ENCODE data around the gene PRR15L. TPM values are rescaled to one million over a fixed set of nuclear protein-coding genes. Genes with fewer than 3 reads are reported as not detected.

The PRR15L gene
- total RNA-seq, 2 experiments from 2014 or later: not detected

GRCh38 chr17:47905221-47905733 is 52.4 kb downstream of the PRR15L start:
- CTCF ChIA-PET: interaction anchor here (1.0 to 2.5 kb wide), 5 partner anchors 15 to 64 kb away, joined by 3 to 12 read pairs (median 6); partner anchors contain the start of gene SCRN2
- H3K4me3 Mint-ChIP-seq: no peak overlapping the region
- H3K27me3 Mint-ChIP-seq (ENCODE audit: low read depth): no peaks in the 10 kb centered on the region
- intact Hi-C loops (cut with micrococcal nuclease): no loop called here
- H3K9me3 Mint-ChIP-seq: no peaks in the 10 kb centered on the region
- H3K27ac Mint-ChIP-seq: no peak overlapping the region
- H3K36me3 Mint-ChIP-seq (ENCODE audit: low read depth): peaks cover 12% of the 10 kb centered on the region
- peaks cover 23% of the 10 kb centered on the region for H3K4me1 Mint-ChIP-seq (ENCODE audit: low read depth)
- no peak for DNase-seq

- no peak for DNase-seq
- Mint-ChIP-seq H3K36me3 (ENCODE audit: low read depth) (peaks cover 11% of the 10 kb centered on the region), H3K9me3 (no peaks in the 10 kb centered on the region), H3K27ac (no peak overlapping the region), H3K4me3 (no peak overlapping the region), H3K4me1 (ENCODE audit: low read depth) (peaks cover 39% of the 10 kb centered on the region), H3K27me3 (ENCODE audit: low read depth) (no peaks in the 10 kb centered on the region)
- CTCF ChIA-PET: interaction anchor here (0.9 kb wide), 1 partner anchor 47 kb away, joined by 3 read pairs; no protein-coding TSS in a partner anchor
- intact Hi-C loops (cut with micrococcal nuclease): no loop called here
Measured at GRCh38 chr17:47902039-47902744, 55.5 kb downstream of the PRR15L start.

Other genes starting within 250 kb of the PRR15L start
- gene TBX21, start 224.6 kb downstream of the PRR15L start, total RNA-seq: 10 to 100 TPM; 50.6 to 52.3 TPM
- 10 to 100 TPM; 18.4 to 24.6 TPM for gene OSBPL7, start 136.1 kb downstream of the PRR15L start, total RNA-seq
- gene MRPL10, start 126.3 kb downstream of the PRR15L start, total RNA-seq: 10 to 100 TPM; 66.7 to 70.0 TPM
- under 1 TPM; 0.31 to 0.52 TPM for gene LRRC46, start 126.2 kb downstream of the PRR15L start, total RNA-seq
- gene SCRN2, start 116.6 kb downstream of the PRR15L start, total RNA-seq: 10 to 100 TPM; 15.1 to 16.3 TPM
- gene SP6, start 106.7 kb downstream of the PRR15L start, total RNA-seq: under 1 TPM; 0.10 to 0.19 TPM
- 10 to 100 TPM; 17.4 to 19.5 TPM for gene SP2, start 61.6 kb downstream of the PRR15L start, total RNA-seq
- 10 to 100 TPM; 35.5 to 37.0 TPM for gene PNPO, start 16.3 kb downstream of the PRR15L start, total RNA-seq
- 100 to 1,000 TPM; 174 to 175 TPM for gene CDK5RAP3, start 13.2 kb upstream of the PRR15L start, total RNA-seq
- 1 to 10 TPM; 2.4 to 3.3 TPM for gene COPZ2, start 79.9 kb upstream of the PRR15L start, total RNA-seq
- gene NFE2L1, start 90.5 kb upstream of the PRR15L start, total RNA-seq: 100 to 1,000 TPM in 1 of 2 experiments, 10 to 100 TPM in 1; 95.2 to 102 TPM
- 10 to 100 TPM; 61.6 to 63.0 TPM for gene CBX1, start 143.6 kb upstream of the PRR15L start, total RNA-seq
- 10 to 100 TPM; 20.2 to 23.0 TPM for gene SNX11, start 149.9 kb upstream of the PRR15L start, total RNA-seq

Measured in activated naive CD4-positive, alpha-beta T cell treated with anti-CD3 and anti-CD28 coated beads for 36 hours (primary cell).